ENCODE measurements around the gene CFAP119.

CFAP119 gene

GRCh38 chr16:30783280-30784109 is 21.6 kb upstream of the CFAP119 start:
- no peak overlapping the region for H3K4me3 ChIP-seq (ENCODE audit: low read length)
- H3K4me1 ChIP-seq (ENCODE audit: low read length) = no peaks in the 10 kb centered on the region
- no peaks in the 10 kb centered on the region for H3K36me3 ChIP-seq (replicated peaks; ENCODE audit: low read depth, low read length)
- no peaks in the 10 kb centered on the region for H3K9me3 ChIP-seq (ENCODE audit: insufficient read depth, low read length)
- no peak overlapping the region for H3K4me2 ChIP-seq (ENCODE audit: low read length)
- H3K27ac ChIP-seq (ENCODE audit: low read length) = no peak overlapping the region
- H3K9ac ChIP-seq (ENCODE audit: low read length) = no peak overlapping the region
- H4K20me1 ChIP-seq (ENCODE audit: insufficient read depth, low read length) = no peaks in the 10 kb centered on the region
- H2AFZ ChIP-seq (ENCODE audit: low read depth, low read length) = no peak overlapping the region
- H3K27me3 ChIP-seq (ENCODE audit: low read depth, low read length) = no peaks in the 10 kb centered on the region
- no peaks in the 10 kb centered on the region for H3K79me2 ChIP-seq (ENCODE audit: low read length)
- TF ChIP-seq CTCF (IDR thresholded peaks at IDR 0.05; ENCODE audit: low read depth, low read length) (no peak), EZH2phosphoT487 (IDR thresholded peaks at IDR 0.05; ENCODE audit: low read depth) (no peak)

GRCh38 chr16:30782486-30783279 is 20.8 kb upstream of the CFAP119 start:
- no peaks in the 10 kb centered on the region for H3K4me1 ChIP-seq (ENCODE audit: low read length)
- no peak overlapping the region for H3K9ac ChIP-seq (ENCODE audit: low read length)
- H4K20me1 ChIP-seq (ENCODE audit: insufficient read depth, low read length) = no peaks in the 10 kb centered on the region
- no peak overlapping the region for H3K4me2 ChIP-seq (ENCODE audit: low read length)
- no peaks in the 10 kb centered on the region for H3K36me3 ChIP-seq (replicated peaks; ENCODE audit: low read depth, low read length)
- no peaks in the 10 kb centered on the region for H3K27me3 ChIP-seq (ENCODE audit: low read depth, low read length)
- TF ChIP-seq CTCF (IDR thresholded peaks at IDR 0.05; ENCODE audit: low read depth, low read length) (no peak), EZH2phosphoT487 (IDR thresholded peaks at IDR 0.05; ENCODE audit: low read depth) (no peak)
- no peak overlapping the region for H3K4me3 ChIP-seq (ENCODE audit: low read length)
- no peaks in the 10 kb centered on the region for H3K79me2 ChIP-seq (ENCODE audit: low read length)
- no peaks in the 10 kb centered on the region for H3K9me3 ChIP-seq (ENCODE audit: insufficient read depth, low read length)
- H3K27ac ChIP-seq (ENCODE audit: low read length) = no peak overlapping the region
- no peak overlapping the region for H2AFZ ChIP-seq (ENCODE audit: low read depth, low read length)

GRCh38 chr16:30780549-30780948 is 18.7 kb upstream of the CFAP119 start:
- no peak for TF ChIP-seq EZH2phosphoT487 (IDR thresholded peaks at IDR 0.05; ENCODE audit: low read depth)
- TF ChIP-seq CTCF (IDR thresholded peaks at IDR 0.05; ENCODE audit: low read depth, low read length) = no peak
- no peak overlapping the region for H3K4me2 ChIP-seq (ENCODE audit: low read length)
- H4K20me1 ChIP-seq (ENCODE audit: insufficient read depth, low read length) = no peaks in the 10 kb centered on the region
- no peaks in the 10 kb centered on the region for H3K79me2 ChIP-seq (ENCODE audit: low read length)
- H3K36me3 ChIP-seq (replicated peaks; ENCODE audit: low read depth, low read length) = peaks cover under 1% of the 10 kb centered on the region
- H3K4me3 ChIP-seq (ENCODE audit: low read length) = no peak overlapping the region
- H2AFZ ChIP-seq (ENCODE audit: low read depth, low read length) = no peak overlapping the region
- H3K9ac ChIP-seq (ENCODE audit: low read length) = no peak overlapping the region
- no peak overlapping the region for H3K27ac ChIP-seq (ENCODE audit: low read length)
- H3K9me3 ChIP-seq (ENCODE audit: insufficient read depth, low read length) = no peaks in the 10 kb centered on the region
- no peaks in the 10 kb centered on the region for H3K27me3 ChIP-seq (ENCODE audit: low read depth, low read length)
- H3K4me1 ChIP-seq (ENCODE audit: low read length) = no peaks in the 10 kb centered on the region

GRCh38 chr16:30780021-30780420 is 18.2 kb upstream of the CFAP119 start:
- Histone ChIP-seq H3K4me1 (ENCODE audit: low read length) (no peaks in the 10 kb centered on the region), H2AFZ (ENCODE audit: low read depth, low read length) (no peak overlapping the region), H3K27ac (ENCODE audit: low read length) (no peak overlapping the region), H3K4me2 (ENCODE audit: low read length) (no peak overlapping the region), H3K9me3 (ENCODE audit: insufficient read depth, low read length) (no peaks in the 10 kb centered on the region), H3K4me3 (ENCODE audit: low read length) (no peak overlapping the region), H3K36me3 (replicated peaks; ENCODE audit: low read depth, low read length) (peaks cover 3% of the 10 kb centered on the region), H3K9ac (ENCODE audit: low read length) (no peak overlapping the region), H4K20me1 (ENCODE audit: insufficient read depth, low read length) (no peaks in the 10 kb centered on the region), H3K27me3 (ENCODE audit: low read depth, low read length) (no peaks in the 10 kb centered on the region), H3K79me2 (ENCODE audit: low read length) (no peaks in the 10 kb centered on the region)
- no peak for TF ChIP-seq CTCF (IDR thresholded peaks at IDR 0.05; ENCODE audit: low read depth, low read length)
- no peak for TF ChIP-seq EZH2phosphoT487 (IDR thresholded peaks at IDR 0.05; ENCODE audit: low read depth)
